Neural progenitor cell (in vitro differentiated cells): Measurements from ENCODE around the gene ADCY1. TPM values are rescaled to one million over a fixed set of nuclear protein-coding genes. Genes with fewer than 3 reads are reported as not detected.

Experiments
- DNase-seq: peaks from one replicate; pipeline ENCODE4 v3.0.0-alpha.2; 2016; ENCODE audit warnings: low spot score
- H2AFZ ChIP-seq: fragments of 200-600 bp; sonication (generic); replicated peaks from 2 replicates; pipeline ENCODE4 v1.6.1; 2016; ENCODE audit warnings: antibody characterized with exemption
- H3F3A ChIP-seq: fragments of 200-600 bp; sonication (generic); 2 replicates; pipeline ENCODE4 v1.6.1; 2016; ENCODE audit warnings: antibody characterized with exemption, low read depth
- H3K27ac ChIP-seq: fragments of 200-600 bp; sonication (generic); 2 replicates; pipeline ENCODE4 v1.5.1; 2016; ENCODE audit warnings: mild to moderate bottlenecking
- H3K27me3 ChIP-seq: fragments of 200-600 bp; sonication (generic); 2 replicates; pipeline ENCODE4 v1.6.1; 2016; ENCODE audit warnings: mild to moderate bottlenecking, moderate library complexity
- H3K36me3 ChIP-seq: fragments of 200-600 bp; sonication (generic); 2 replicates; pipeline ENCODE4 v1.5.1; 2016
- H3K4me1 ChIP-seq: fragments of 200-600 bp; sonication (generic); 2 replicates; pipeline ENCODE4 v1.6.1; 2016; ENCODE audit warnings: mixed run types
- H3K4me2 ChIP-seq: fragments of 200-600 bp; sonication (generic); 2 replicates; pipeline ENCODE4 v1.6.1; 2016
- H3K4me3 ChIP-seq: fragments of 200-600 bp; sonication (generic); 2 replicates; pipeline ENCODE4 v1.5.1; 2016
- H3K79me2 ChIP-seq: fragments of 200-600 bp; sonication (generic); 2 replicates; pipeline ENCODE4 v1.6.1; 2016; ENCODE audit warnings: low read depth
- H3K9ac ChIP-seq: fragments of 200-600 bp; sonication (generic); 2 replicates; pipeline ENCODE4 v1.6.1; 2016
- H3K9me3 ChIP-seq: fragments of 200-600 bp; sonication (generic); 2 replicates; pipeline ENCODE4 v1.5.1; 2016; ENCODE audit warnings: low read depth
- H4K20me1 ChIP-seq: fragments of 200-600 bp; sonication (generic); 2 replicates; pipeline ENCODE4 v1.6.1; 2016; ENCODE audit warnings: low read depth
- H3K27ac Mint-ChIP-seq: 3 replicates; pipeline ENCODE4 v1.8.0; 2021; ENCODE audit warnings: mixed read lengths
- H3K27me3 Mint-ChIP-seq: 2 replicates; pipeline ENCODE4 v1.8.0; 2022; ENCODE audit warnings: low read depth, mild to moderate bottlenecking, inconsistent platforms, moderate library complexity, mixed read lengths; ENCODE audit not compliant: insufficient read depth
- H3K36me3 Mint-ChIP-seq: 3 replicates; pipeline ENCODE4 v1.8.0; 2021; ENCODE audit warnings: mixed read lengths
- H3K4me1 Mint-ChIP-seq: 3 replicates; pipeline ENCODE4 v1.8.0; 2021; ENCODE audit warnings: mixed read lengths
- H3K4me3 Mint-ChIP-seq: 3 replicates; pipeline ENCODE4 v1.8.0; 2021; ENCODE audit warnings: mild to moderate bottlenecking, moderate library complexity, mixed read lengths
- H3K9me3 Mint-ChIP-seq: 3 replicates; pipeline ENCODE4 v1.8.0; 2020; ENCODE audit warnings: mixed read lengths
- CTCF ChIP-seq: fragments of 200-600 bp; sonication (generic); IDR thresholded peaks from 2 replicates; pipeline ENCODE4 v1.5.1; 2017; ENCODE audit warnings: antibody characterized with exemption, mild to moderate bottlenecking
- EZH2 ChIP-seq: fragments of 200-600 bp; sonication (generic); IDR thresholded peaks from 2 replicates; pipeline ENCODE4 v1.6.1; 2017; ENCODE audit warnings: antibody characterized with exemption, mild to moderate bottlenecking, moderate library complexity
- EZH2phosphoT487 ChIP-seq: fragments of 200-600 bp; sonication (generic); IDR thresholded peaks from 2 replicates; pipeline ENCODE4 v1.6.1; 2017; ENCODE audit warnings: antibody characterized with exemption
- total RNA-seq: library from RNA; depleted of rRNA; stranded (reverse); fragments of >200 nt; gene quantifications from 2 replicates; pipeline ENCODE4 v1.2.3, GENCODE V29; 2015; ENCODE audit warnings: low replicate concordance

Gene ADCY1
- total RNA-seq, 1 donor from 2014 or later: 7.4 TPM

GRCh38 chr7:45658716-45659495 is 84.7 kb downstream of the ADCY1 start:
- H3K4me1 Mint-ChIP-seq: no peaks in the 10 kb centered on the region
- Histone ChIP-seq H3K9me3 (no peaks in the 10 kb centered on the region), H4K20me1 (no peaks in the 10 kb centered on the region), H3K79me2 (no peaks in the 10 kb centered on the region), H3K4me3 (no peak overlapping the region), H3K4me2 (no peak overlapping the region), H2AFZ (no peak overlapping the region), H3K4me1 (no peaks in the 10 kb centered on the region), H3K36me3 (no peaks in the 10 kb centered on the region), H3K27me3 (no peaks in the 10 kb centered on the region), H3K9ac (no peak overlapping the region), H3K27ac (no peak overlapping the region), H3F3A (no peaks in the 10 kb centered on the region)
- H3K4me3 Mint-ChIP-seq: no peak overlapping the region
- no peaks in the 10 kb centered on the region for H3K9me3 Mint-ChIP-seq
- H3K27me3 Mint-ChIP-seq: peaks cover 3% of the 10 kb centered on the region
- no peak overlapping the region for H3K27ac Mint-ChIP-seq
- TF ChIP-seq CTCF: no peak
- TF ChIP-seq EZH2: no peak
- no peak for TF ChIP-seq EZH2phosphoT487
- no peak for DNase-seq
- peaks cover 6% of the 10 kb centered on the region for H3K36me3 Mint-ChIP-seq

- H3K79me2 ChIP-seq: no peaks in the 10 kb centered on the region
- Mint-ChIP-seq H3K9me3 (no peaks in the 10 kb centered on the region), H3K4me1 (no peaks in the 10 kb centered on the region), H3K36me3 (peaks cover 6% of the 10 kb centered on the region), H3K4me3 (no peak overlapping the region), H3K27me3 (peaks cover 3% of the 10 kb centered on the region), H3K27ac (no peak overlapping the region)
- no peaks in the 10 kb centered on the region for H3K9me3 ChIP-seq
- H3K4me2 ChIP-seq: no peak overlapping the region
- no peak for DNase-seq
- no peaks in the 10 kb centered on the region for H3K27me3 ChIP-seq
- H2AFZ ChIP-seq: no peak overlapping the region
- no peak overlapping the region for H3K9ac ChIP-seq
- no peaks in the 10 kb centered on the region for H4K20me1 ChIP-seq
- H3K4me1 ChIP-seq: no peaks in the 10 kb centered on the region
- no peak overlapping the region for H3K4me3 ChIP-seq
- no peaks in the 10 kb centered on the region for H3K36me3 ChIP-seq
- TF ChIP-seq CTCF (no peak), EZH2 (no peak), EZH2phosphoT487 (no peak)
- H3F3A ChIP-seq: no peaks in the 10 kb centered on the region
- no peak overlapping the region for H3K27ac ChIP-seq
Measured at GRCh38 chr7:45659496-45660139, 85.5 kb downstream of the ADCY1 start.

GRCh38 chr7:45660201-45660900 is 86.2 kb downstream of the ADCY1 start:
- no peak for DNase-seq
- Histone ChIP-seq H3K4me1 (no peaks in the 10 kb centered on the region), H3K79me2 (no peaks in the 10 kb centered on the region), H3K4me3 (no peak overlapping the region), H3K9ac (no peak overlapping the region), H3K9me3 (no peaks in the 10 kb centered on the region), H2AFZ (no peak overlapping the region), H4K20me1 (no peaks in the 10 kb centered on the region), H3K36me3 (no peaks in the 10 kb centered on the region), H3K27me3 (no peaks in the 10 kb centered on the region), H3F3A (no peaks in the 10 kb centered on the region), H3K27ac (no peak overlapping the region), H3K4me2 (no peak overlapping the region)
- Mint-ChIP-seq H3K9me3 (no peaks in the 10 kb centered on the region), H3K36me3 (peaks cover 8% of the 10 kb centered on the region), H3K27me3 (peaks cover 3% of the 10 kb centered on the region), H3K4me3 (no peak overlapping the region), H3K27ac (peak overlapping the region; percentile 76), H3K4me1 (no peaks in the 10 kb centered on the region)
- TF ChIP-seq EZH2phosphoT487 (no peak), EZH2 (no peak), CTCF (no peak)
